Measurements from ENCODE around the gene NIT1.
A peak's percentile ranks its signal among the peaks of the same experiment; 100 is the strongest.

Gene NIT1

DNA sequence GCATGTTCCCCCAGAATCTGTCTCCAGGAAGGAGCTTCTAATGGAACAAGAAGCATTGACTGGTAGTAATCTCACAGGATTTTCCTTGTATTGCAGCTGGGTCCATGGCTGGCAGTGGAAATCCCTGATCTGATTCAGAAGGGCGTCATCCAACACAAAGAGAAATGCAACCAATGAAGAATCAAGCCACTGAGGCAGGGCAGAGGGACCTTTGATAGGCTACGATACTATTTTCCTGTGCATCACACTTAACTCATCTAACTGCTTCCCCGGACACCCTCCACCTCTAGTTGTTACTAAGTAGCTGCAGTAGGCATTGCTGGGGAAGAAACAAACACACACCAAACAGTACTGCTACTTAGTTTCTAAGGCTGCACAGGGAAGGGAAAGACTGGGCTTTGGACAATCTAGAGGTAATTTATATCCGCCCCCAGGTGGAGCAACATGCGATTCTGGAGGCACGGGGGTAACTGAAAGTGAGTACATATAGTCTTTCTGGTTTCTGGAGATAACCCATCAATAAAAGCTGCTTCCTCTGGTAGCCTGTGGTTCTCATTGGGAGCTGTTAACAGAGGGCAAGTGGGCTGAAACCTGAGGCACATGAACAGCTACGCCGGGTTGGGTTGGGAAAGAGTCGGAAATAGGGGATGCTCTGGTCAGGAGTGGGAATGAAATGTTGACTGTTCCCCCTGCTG, 40.6 kb downstream of the NIT1 start:
- no peak for DNase-seq (ENCODE audit: low read depth)
- H3K4me3 ChIP-seq (ENCODE audit: control insufficient read depth, low read depth, low read length): no peak overlapping the region; the same call in 1 of the 2 replicates
- TF ChIP-seq, protein P1, sequence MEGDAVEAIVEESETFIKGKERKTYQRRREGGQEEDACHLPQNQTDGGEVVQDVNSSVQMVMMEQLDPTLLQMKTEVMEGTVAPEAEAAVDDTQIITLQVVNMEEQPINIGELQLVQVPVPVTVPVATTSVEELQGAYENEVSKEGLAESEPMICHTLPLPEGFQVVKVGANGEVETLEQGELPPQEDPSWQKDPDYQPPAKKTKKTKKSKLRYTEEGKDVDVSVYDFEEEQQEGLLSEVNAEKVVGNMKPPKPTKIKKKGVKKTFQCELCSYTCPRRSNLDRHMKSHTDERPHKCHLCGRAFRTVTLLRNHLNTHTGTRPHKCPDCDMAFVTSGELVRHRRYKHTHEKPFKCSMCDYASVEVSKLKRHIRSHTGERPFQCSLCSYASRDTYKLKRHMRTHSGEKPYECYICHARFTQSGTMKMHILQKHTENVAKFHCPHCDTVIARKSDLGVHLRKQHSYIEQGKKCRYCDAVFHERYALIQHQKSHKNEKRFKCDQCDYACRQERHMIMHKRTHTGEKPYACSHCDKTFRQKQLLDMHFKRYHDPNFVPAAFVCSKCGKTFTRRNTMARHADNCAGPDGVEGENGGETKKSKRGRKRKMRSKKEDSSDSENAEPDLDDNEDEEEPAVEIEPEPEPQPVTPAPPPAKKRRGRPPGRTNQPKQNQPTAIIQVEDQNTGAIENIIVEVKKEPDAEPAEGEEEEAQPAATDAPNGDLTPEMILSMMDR (IDR thresholded peaks at IDR 0.05; ENCODE audit: control insufficient read depth, insufficient read depth, low read depth, low read length, missing control alignments): no peak

DNA sequence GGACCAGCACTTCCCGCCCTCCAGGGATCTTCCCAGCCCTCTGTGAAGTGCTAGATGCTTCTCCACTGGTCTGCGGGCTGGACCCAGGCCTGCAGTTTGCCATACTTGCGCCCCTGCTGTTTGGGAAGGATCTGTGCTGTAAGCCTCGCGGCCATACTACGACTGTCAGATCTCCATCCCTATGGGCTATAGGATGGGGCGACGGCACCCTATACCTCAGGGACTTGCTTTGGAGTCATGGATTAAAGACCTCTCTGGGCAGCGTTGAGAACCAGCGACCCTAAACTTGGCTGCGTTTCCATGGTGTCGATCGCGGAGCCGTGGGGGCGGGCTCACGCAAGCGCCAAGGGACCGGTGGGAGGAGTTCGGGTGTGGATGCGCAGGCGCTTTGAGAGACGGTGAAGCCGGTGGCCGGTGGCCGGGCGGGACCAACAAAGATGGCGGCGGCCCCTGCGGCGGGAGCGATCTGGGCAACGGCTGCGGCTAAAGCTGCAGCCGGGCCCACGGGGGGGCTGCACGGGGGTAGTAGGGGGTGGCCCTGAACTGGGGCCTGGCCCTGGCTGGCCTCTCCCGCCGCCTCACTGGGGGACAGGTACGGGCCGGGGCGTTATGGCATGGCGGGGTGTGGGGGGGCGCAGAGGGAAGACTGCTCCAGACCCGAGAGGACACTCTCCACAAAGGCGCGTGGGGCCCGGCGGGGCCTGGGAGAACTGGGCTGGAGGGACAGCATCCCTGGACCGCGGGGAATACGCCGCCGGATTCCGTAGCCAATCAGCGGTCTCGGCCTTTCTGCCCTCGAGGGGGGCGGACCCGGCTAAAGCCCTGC, 41.4 kb downstream of the NIT1 start, which contains the start of gene USP21:
TSS of gene USP21 (plus strand) at position 414 of the 826 bp plus-strand sequence. CDS start 1,141 bp downstream, outside the sequence.
- TF ChIP-seq, protein P1 (IDR thresholded peaks at IDR 0.05; ENCODE audit: control insufficient read depth, insufficient read depth, low read depth, low read length, missing control alignments): peak; percentile 49
- peak within 1 kb of the TSS; percentile 92 for H3K4me3 ChIP-seq (ENCODE audit: control insufficient read depth, low read depth, low read length)
- DNase-seq (ENCODE audit: low read depth): no peak

DNA sequence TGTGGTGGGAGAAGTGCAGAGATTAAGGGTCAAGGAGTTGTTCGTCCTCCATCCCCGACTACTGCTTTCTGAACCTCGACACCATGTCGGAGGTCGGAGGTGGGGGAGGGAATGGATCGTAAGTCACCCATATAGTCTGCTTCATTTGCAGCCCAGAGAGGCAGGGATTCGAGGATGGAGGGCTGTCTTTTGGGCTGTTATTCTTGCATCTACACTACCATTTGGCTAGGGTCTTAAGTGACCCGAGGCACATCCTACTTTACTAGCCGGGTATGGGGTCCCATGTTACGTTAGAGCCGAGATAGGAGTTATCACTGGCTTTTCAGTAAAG, 42.0 kb downstream of the NIT1 start:
- DNase-seq (ENCODE audit: low read depth): no peak
- peak overlapping the region; percentile 92 for H3K4me3 ChIP-seq (ENCODE audit: control insufficient read depth, low read depth, low read length)
- TF ChIP-seq, protein P1 (IDR thresholded peaks at IDR 0.05; ENCODE audit: control insufficient read depth, insufficient read depth, low read depth, low read length, missing control alignments): no peak

DNA sequence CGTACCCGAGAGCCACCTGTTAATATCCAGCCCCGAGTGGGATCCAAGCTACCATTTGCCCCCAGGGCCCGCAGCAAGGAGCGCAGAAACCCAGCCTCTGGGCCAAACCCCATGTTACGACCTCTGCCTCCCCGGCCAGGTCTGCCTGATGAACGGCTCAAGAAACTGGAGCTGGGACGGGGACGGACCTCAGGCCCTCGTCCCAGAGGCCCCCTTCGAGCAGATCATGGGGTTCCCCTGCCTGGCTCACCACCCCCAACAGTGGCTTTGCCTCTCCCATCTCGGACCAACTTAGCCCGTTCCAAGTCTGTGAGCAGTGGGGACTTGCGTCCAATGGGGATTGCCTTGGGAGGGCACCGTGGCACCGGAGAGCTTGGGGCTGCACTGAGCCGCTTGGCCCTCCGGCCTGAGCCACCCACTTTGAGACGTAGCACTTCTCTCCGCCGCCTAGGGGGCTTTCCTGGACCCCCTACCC, 42.8 kb downstream of the NIT1 start:
- H3K4me3 ChIP-seq (ENCODE audit: control insufficient read depth, low read depth, low read length): no peak overlapping the region
- DNase-seq (ENCODE audit: low read depth): no peak
- TF ChIP-seq, protein P1 (IDR thresholded peaks at IDR 0.05; ENCODE audit: control insufficient read depth, insufficient read depth, low read depth, low read length, missing control alignments): no peak

DNA sequence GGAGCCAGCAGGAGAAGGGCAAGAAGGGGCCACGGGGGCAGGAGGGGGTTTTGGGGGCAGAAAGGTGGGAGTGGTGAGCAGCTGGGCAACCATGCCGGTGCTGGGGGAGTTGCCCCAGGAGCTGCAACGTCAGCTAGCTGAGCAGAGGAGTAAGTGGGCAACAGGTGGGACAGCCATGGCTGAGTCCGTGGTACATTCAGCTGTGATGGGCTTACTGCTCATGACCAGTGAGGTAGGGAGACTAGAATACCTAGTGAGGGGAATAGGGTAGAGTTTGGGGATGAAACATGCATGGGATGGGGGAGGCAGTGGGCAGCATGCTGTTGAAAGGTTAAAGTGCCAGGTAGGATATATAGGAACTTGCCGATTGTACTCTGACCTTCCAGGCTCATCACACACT, 43.7 kb downstream of the NIT1 start:
- no peak overlapping the region for H3K4me3 ChIP-seq (ENCODE audit: control insufficient read depth, low read depth, low read length)
- DNase-seq (ENCODE audit: low read depth): no peak
- TF ChIP-seq, protein P1 (IDR thresholded peaks at IDR 0.05; ENCODE audit: control insufficient read depth, insufficient read depth, low read depth, low read length, missing control alignments): no peak

DNA sequence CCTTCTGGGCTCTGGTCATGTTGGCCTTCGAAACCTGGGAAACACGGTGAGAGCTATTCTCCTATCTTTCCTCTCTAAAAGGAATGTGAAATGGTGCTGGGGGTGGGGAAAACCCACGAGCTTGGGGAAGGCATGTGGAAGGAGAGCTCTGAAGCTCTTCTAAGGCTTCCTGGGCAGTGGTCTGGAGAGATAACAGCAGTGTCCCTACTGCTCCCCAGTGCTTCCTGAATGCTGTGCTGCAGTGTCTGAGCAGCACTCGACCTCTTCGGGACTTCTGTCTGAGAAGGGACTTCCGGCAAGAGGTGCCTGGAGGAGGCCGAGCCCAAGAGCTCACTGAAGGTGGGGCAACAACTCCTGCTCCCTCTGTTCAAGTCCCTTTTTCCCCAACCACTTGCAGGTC, 44.1 kb downstream of the NIT1 start:
- TF ChIP-seq, protein P1 (IDR thresholded peaks at IDR 0.05; ENCODE audit: control insufficient read depth, insufficient read depth, low read depth, low read length, missing control alignments): no peak
- DNase-seq (ENCODE audit: low read depth): no peak
- no peak overlapping the region for H3K4me3 ChIP-seq (ENCODE audit: control insufficient read depth, low read depth, low read length)

Data from AG09309 (cell line).